NOMO-1 (cell line): ENCODE measurements around the gene THUMPD2.
A peak's percentile ranks its signal among the peaks of the same experiment; 100 is the strongest.
"Not testable (repeated sequence)": the region's sequence is repeated elsewhere in the genome, so short reads cannot be mapped to it uniquely, and the experiment has no call there.

Source experiments
- DNase-seq, 2 experiments: peaks; one replicate each; lab custom pipeline; 2025; ENCODE audit not compliant: unreplicated experiment in 2 of 2; lab: John Stamatoyannopoulos, UW

Gene THUMPD2

DNA sequence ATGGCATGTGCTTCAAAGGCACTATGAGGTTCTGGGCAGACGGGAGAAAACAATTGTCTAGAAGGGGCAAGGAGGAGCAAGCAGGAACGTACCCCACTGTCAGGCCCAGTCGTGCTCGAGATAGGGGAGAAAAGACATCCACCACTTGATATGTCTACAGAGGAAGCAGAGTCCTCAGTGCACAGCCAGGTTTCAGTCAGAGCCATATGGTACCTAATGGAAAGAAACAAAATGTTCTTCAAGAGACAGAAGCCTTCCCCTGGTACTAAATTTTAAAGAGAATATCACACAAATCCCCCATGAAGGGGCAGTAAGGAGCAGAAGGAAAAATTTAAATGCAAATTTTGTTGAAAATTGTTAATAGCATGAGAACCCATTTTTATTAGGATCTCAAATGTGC is 21.9 kb downstream of the THUMPD2 start:
- DNase-seq, result no peak

DNA sequence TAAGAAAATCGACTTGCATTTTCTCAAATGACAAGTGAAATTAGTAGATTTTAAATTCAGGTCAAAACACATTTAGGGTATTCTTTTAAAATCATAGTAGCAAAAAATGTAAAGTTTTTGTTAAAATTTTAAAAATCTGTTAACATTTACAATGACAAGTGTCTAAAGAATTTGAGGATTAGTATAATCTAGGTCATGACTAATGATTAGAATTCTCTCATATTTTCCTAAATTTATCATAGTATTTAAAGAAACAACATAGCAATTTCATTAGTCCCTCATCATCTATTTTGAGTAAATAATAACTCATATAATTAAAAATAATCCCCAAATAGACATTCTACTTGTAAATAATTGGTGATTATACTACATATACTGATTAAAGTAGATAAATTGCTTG is 23.6 kb downstream of the THUMPD2 start:
- DNase-seq, result no peak

DNA sequence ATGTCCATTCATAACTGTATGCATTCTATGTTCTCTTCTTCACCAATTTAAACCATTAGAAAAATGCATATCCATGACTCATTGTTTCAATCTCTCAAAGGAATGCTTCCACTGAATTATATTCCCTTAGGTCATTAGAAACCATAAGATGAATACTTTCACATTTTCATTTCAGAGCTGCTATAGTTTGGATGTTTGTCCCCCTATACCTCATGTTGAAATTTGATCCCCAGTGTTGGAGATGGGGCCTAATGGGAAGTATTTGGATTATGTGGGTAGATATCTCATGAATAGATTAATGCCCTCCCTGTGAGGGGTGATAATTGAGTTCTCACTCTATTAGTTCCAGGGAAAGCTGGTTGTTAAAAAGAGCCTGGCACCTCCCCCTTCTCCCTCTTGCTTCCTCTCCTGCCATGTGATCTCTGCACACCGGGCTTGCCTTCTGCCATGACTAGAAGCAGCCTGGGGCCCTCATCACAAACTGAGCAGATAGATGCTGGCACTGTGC is 35.7 kb downstream of the THUMPD2 start:
- DNase-seq, result no peak

DNA sequence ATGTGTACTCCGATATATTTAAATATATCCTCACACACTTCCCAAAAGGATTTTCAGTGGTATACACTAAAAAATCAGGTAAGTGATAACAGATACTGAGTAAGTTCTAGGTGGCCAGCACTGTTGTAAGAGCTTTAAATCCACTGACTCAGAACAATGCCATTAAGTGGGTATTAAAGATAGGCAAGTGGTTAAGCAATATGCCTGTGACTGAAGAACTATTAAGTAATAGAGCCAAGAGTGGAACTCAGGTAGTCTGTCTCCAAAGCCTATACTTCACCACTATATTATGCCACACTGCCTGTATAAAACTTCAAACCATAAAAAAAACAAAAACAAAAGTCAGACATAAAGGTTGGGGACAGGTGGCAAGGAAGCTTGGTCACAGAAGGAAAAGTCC is 37.2 kb downstream of the THUMPD2 start:
- DNase-seq, result no peak

DNA sequence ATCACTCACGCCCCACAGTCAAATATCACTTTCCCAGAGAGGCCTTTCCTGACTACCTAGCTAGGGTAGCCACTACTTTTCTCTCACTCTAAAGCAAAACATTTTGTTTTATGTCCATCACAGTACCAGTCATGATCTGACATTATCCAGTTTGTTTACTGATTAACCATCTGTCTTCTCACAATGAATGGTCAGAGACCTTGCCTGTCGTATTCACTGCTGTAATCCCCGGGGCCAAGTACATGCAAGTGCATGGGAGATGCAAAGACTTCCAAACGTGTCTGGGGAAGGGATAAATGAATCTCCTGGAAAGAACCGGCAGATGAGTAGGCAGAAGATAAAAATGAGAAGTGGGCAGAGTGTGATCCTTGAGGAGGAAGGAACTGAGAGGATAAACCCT is 39.7 kb downstream of the THUMPD2 start:
- no peak for DNase-seq

DNA sequence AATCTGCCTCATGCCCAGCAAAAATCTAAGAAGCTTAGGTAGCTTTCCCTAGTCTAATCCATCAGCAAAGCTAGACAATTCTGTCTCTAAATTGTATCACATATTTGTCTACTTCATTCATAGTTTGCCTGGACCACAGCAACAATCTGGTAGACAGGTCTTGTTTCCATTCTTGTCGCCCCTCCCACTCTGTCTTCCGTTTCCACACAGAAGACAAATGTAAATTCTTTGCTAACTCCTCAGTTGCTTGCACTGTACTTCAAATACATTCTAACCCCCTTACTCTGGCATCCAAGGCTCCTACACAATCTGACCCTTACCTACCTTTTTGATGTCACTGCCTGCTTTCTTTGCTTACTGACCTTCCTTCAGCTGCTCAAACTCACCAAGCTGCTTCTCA is 40.1 kb downstream of the THUMPD2 start:
- DNase-seq, result no peak

DNA sequence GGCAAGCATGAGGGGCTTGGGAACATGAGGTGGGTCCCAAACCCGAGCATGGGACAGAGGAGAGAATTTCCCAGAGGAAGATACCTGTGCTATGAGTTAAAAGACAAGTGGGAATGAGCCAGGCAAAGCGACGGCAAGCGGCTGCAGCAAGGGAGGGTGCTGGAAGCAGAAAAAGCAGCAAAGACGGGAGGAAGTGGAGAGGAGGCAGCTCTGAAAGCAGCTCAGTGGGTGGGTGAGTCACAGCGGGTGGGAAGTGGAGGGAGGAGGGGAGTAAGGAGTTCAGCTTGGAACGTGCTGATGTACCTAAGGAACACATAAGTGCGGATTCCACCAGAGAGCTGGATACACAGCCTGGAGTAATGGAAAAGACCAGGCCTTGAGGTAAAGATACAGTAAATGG is 41.4 kb downstream of the THUMPD2 start:
- DNase-seq, result no peak

DNA sequence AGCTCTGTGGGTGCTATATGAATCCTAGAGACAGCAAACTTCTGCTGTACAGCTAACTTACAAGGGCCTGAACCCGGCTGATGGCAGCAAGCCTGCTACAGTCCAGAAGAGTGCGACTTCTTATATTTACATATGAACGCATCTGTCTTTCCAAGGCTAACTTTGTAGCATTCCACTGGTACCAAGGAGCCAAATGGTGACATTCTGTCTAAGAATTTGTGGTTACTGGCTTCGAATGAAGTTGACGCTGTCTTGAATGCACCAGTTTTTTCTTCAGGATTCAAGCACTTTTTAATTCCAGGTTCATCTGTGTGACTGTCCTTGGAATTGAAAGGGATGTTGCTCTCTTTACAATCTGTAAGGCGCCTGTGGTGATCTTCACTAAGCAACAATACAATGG is 42.4 kb downstream of the THUMPD2 start:
- no peak for DNase-seq

DNA sequence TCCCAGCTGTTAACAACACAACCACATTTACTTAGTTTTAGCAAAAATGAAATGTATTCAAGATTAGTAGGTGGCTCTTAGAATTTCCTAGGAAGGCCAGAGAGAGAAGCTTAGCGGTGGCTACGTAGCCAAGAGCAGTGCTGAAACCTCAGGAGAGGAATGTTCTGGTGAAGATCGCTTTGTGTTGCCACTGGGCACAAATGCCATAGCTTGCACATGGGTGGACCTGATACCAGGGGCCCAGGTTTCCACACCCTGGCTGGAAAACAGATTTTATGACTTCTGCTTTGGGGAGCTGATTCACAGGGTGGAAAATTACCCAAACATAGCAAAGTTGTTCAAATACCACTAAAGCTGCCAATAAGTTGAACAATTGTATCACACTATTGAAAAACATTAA is 43.4 kb downstream of the THUMPD2 start:
- DNase-seq, result peak in 1 of 2 experiments; percentile 9

DNA sequence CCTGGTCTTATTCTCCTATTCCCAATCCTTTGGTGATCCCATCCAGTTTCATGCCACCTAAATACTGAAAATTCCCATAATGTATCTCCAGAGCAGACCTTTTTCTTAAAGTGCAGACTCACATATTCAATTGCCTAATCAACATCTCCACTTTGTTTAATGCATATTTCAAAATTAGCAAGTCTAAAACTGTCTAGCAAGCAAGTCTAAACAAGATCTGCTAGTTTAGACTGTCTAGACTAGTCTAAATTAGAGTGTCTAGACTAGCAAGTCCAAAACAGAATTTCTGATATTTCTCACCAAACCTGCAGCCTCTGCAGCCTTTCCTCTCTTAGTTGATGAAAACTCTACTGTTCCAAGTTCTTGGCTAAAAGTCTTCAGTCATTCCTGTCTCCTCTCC is 44.6 kb downstream of the THUMPD2 start:
- DNase-seq, result no peak

DNA sequence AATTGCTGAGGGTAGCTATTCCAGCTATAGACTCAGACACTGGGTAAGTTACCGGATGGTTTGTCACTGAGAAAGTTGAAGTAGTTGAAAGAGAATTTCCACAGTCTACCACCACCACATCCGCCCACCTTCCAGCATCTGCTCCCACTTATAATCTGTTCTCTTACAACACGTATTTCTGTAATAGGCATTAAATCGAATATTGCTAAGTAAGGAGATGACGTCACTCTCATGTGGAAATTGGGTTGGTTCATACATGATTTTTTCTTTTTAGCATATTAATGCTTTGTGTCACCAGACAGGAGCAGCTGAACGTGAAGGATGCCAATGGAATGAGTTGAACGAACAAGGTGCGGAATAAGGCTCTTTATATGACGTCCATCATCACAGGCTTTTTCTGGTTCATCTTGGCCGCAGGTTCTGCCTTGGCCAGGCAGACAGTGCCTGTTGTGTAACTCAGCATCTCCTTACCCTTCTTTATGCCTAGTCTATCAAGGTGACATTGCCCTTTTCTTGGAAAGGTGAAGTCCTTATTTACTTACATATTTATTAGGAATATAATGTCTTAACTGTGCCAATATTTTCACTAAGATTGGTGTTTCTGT is 45.9 kb downstream of the THUMPD2 start:
- DNase-seq, result no peak

DNA sequence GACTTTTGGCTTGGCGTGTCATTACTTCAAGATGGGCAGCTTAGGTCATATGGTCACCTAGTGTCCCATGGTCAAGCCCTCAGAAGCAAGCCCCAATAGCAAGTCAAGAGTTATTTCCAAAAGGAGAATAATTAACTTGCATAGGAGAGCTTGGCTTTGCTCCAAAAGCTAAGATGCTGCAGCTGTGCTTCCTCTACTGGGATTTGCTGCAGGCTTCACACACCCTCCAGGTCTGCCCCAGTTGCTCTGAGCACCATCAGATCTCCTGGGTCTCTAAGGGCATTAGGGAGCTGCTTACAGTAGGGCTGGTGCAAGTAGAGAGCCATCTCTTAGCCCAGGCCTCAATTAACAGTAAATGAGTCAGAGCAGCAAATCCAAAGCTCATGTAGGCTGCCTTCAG is 46.6 kb downstream of the THUMPD2 start:
- no peak for DNase-seq

DNA sequence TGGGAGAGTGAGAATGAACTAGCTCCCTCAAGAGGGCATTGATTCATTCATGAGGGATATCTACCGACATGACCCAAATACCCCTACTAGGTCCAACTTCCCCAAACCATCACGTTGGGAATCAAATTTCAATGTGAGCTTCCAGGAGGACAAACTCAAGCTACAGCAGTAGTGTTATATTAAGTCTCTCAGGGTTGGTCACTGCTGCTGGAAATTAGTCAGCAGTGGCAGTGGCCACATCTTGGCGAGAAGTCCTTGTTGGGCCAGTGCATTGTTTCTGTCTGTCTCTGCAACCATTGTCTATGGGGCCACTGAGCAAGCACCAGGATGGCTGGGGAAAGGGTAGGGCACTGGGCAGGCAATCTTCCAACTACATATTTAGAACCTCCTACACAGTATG is 47.5 kb downstream of the THUMPD2 start:
- no peak for DNase-seq

DNA sequence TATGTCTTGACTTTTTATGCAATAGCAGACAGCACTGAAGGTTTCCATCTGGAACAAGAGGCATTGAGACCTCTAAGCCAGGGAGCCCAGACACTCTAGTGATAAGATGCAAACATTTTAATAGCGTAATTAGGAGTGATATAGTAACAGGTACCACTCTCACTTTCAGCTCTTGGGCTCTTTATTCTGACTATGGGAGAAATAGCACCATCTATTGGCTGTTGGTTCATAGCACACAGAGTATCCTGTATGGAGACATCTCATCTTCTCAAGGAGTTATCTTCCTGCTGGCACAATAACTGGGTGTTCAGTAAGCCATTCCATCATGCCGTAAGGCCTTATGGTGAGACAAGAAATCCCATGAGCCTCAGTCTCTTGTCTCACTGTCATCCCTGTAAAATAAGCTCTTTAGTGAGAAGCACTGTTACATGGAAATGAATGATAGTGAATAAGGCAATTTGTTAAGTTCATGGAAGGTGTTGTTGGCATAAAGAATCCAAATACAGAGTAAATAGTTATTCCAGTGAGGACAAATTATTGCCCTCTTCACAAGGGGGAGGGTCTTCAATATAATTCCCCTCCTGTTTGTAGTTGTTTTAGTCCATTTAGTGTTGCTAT is 48.3 kb downstream of the THUMPD2 start:
- DNase-seq, result peak in 1 of 2 experiments; percentile 14

DNA sequence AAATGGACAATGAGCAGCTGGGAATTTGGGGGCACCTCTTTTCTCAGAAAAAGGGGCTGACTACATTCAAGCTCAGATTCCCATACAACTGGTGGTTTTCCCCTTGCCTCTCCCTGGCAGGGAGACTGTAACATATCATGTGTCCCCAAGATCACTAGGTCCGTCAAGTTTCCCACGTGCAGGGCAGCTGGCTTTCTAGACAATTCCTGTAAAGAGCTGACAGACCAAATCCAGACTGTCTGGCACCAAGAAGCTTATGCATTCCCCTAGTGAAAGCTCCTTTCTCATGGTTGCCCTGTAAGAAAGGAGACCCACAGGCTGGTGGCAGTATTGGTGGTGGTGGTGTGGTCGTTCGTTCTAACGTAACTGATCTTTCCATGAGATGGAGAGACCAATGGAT is 48.8 kb downstream of the THUMPD2 start:
- DNase-seq, result no peak

DNA sequence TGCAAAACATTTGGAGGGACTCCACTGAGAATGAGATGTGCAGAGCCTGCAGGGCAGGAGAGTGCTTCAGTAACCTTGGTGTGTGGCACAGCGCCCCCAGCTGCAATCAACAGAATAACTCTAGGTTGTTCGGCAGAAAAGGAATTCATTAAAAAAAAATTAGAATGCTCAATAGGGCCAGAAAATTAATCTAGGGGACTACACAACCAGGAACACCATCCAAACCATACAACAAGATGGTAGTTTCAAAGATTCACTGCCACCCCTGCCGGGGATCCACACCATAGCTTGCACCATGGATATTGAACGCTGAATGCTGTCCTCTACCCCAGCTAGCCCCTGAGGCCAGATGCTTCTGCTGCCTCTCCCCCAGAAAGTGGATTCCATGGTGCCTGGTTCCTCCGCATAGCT is 50.1 kb downstream of the THUMPD2 start:
- DNase-seq, result peak in 1 of 2 experiments; percentile 4

DNA sequence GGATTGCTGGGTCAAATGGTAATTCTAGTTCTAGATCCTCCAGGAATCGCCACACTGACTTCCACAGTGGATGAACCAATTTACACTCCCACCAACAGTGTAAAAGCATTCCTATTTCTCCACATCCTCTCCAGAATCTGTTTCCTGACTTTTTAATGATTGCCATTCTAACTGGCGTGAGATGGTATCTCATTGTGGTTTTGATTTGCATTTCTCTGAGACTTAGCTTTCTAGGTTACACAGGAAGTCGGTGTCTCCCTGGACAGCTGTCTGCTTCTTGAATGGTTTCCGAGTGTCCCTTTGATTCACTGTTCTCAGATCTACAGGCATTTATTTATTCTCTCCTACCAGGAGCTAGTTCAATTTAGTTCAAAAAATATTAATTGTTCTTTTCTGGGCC is 51.0 kb downstream of the THUMPD2 start:
- DNase-seq, result not testable (repeated sequence)

DNA sequence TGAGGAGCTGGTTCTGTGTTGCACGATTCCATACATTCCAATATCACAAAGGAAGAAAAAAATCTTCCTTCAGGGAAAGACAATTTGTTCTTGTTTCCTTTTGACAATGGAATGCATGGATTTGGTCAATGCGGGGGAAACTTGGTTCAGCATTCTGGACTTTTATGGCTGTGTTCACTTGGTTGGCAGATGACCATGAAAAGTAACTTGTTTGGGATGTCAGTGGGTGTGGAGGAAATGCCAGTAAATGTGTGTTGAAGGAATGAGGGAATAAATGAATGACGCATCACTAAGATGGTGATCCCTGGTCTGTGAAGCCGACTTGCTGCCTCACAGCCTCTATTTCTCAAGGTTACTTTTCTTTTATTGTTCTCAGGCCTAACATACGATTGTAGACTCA is 53.7 kb downstream of the THUMPD2 start:
- DNase-seq, result no peak

DNA sequence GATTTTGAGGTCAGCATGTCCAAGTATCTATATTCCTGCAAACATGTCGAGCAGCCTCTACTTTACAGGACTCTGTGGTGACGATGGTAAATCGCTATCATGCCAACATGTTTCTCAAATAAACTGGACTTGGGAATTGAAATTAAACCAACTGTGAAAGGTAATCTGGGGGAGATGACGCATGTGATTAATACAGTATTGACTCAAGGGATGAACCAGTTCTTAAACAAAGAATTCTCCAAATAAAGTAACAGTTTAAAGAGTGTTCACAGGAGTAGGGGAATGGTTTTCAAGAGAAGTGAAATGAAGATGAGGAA is 54.3 kb downstream of the THUMPD2 start:
- no peak for DNase-seq

DNA sequence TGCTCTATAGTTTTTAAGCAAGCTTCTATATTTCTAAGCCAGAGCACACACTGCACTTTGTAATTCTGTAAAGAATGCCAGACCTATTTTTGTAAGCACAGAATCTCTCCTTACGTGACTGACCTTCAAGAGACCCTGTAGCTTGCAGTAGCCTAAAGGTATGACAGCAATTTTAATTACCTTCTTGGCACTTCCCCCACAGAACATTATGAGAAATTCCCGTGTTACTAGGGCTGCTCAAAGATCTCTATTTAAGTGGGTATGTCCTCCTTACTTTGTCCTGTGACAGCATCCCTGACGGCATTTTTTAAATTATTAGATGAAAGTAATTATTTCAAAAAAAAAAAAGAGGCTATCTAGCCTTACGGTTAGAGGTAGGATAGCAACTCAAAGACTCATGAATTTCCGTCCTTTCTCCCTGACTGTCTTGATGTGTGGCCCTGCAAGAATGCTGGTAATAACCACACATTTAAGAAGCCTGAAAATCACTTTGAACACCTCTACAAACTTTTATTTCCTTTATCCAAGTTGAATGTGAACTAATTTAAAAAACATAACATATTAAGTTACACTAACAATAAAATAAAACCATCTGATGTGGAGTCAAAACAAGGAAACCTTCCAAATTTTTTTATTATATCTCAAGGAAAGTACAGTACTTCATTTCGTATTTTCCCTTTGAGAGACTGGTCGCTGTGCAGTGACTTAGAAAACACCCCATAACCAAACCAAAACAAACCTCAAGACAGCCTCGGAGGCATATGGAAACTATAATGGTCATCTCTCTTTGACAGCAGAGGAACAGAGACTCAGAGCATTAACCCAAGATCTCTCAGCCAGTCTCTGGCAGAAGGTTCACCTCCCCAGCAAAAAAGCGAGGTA is 54.9 kb downstream of the THUMPD2 start:
- DNase-seq, result no peak

DNA sequence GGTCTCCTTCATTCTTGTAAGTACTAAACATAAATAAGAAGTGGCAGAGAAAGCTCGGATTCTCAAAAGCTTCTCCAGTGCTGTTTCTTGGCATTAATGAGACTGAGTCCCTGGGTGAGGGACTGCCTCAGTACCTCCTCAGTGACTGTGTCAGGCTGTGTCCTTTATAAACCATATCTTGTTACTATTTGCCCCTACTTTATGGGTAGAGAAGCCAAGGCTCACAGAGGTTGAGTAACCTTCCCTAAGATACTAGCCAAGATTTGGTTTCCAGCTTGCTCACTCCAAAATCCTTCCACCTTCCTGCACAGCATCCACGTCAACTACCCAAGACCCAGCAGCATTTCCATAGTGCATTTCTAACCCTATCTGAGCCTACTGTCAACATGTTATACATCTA is 55.6 kb downstream of the THUMPD2 start:
- DNase-seq, result no peak

DNA sequence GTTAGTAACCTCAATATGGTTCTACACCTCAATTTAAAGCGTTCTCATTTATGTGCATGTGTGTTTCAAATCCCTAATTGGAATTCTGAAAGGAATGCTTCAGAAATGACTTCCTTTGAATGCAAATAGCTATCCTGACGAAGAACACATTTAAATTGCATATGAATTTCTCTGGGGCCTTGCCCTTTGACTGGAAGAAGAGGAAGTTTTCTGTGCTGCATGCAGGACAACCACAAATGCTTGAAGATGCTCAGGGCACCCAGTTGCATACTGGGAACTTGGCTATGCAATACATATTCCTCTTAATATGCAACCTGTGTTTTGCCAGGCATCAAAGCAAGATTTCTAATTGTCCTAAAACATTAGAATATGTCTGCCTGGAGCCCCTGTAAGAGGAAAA is 58.1 kb downstream of the THUMPD2 start:
- DNase-seq, result no peak
